GM12878 (cell line): ENCODE measurements around the gene GAB3. TPM values are rescaled to one million over a fixed set of nuclear protein-coding genes. Genes with fewer than 3 reads are reported as not detected.

Source experiments
- ATAC-seq: fragments of 200-7000 bp; cut with Tn5 transposase; 3 replicates; pipeline ENCODE4 v1.9.1; 2020; ENCODE audit warnings: mild to moderate bottlenecking, moderate library complexity
- BruUV-seq: library from RNA; stranded (reverse); fragments of 400-500 nt; replicated peaks from 2 replicates; lab custom pipeline; 2021; lab: Mats Ljungman, UMichigan
- CTCF ChIA-PET: fragments of 300-600 bp; sonication (Branson Sonifier 250); formaldehyde crosslinking; extraction: SDS; loops from one replicate; lab custom pipeline; 2021; ENCODE audit warnings: inconsistent platforms; lab: Yijun Ruan, JAX
- POLR2A ChIA-PET: fragments of 350-600 bp; formaldehyde crosslinking; extraction: SDS; loops from one replicate; lab custom pipeline; 2021; ENCODE audit warnings: inconsistent platforms; lab: Charles Lee
- RAD21 ChIA-PET: fragments of 300-600 bp; sonication (Branson Sonifier 250); formaldehyde crosslinking; loops from one replicate; lab custom pipeline; 2023; ENCODE audit warnings: antibody characterized with exemption; ENCODE audit not compliant: unreplicated experiment; lab: Charles Lee
- SMC1A ChIA-PET: fragments of 300-600 bp; sonication (Branson Sonifier 250); formaldehyde crosslinking; loops from one replicate; lab custom pipeline; 2023; ENCODE audit not compliant: unreplicated experiment, uncharacterized antibody; lab: Charles Lee
- DNase-seq: peaks from one replicate; pipeline ENCODE4 v3.0.0-alpha.2; 2011; ENCODE audit warnings: low read depth, low spot score
- FAIRE-seq: peaks from 3 replicates; lab custom pipeline; 2011; peaks lifted over from hg19 to GRCh38; lab: Jason Lieb, UNC
- H2AFZ ChIP-seq: 2 replicates; pipeline ENCODE4 v1.6.0; 2011; ENCODE audit warnings: low read depth, low read length, control low read depth; ENCODE audit not compliant: control insufficient read depth
- H3K27ac ChIP-seq: 2 replicates; pipeline ENCODE4 v1.5.1; 2011; ENCODE audit warnings: control low read depth; ENCODE audit not compliant: control insufficient read depth, insufficient read depth
- H3K27me3 ChIP-seq, 2 experiments: replicated peaks in 1 of 2; 2 replicates each; pipeline versions ENCODE4 v1.6.0 to v1.6.1; 2011; ENCODE audit warnings: low read length in 1 of 2; ENCODE audit not compliant: control insufficient read depth in 2 of 2, insufficient read depth in 2 of 2
- H3K36me3 ChIP-seq, 2 experiments: 2 replicates each; pipeline ENCODE4 v1.5.1; 2011; ENCODE audit warnings: low read length in 1 of 2; ENCODE audit not compliant: control insufficient read depth in 2 of 2, insufficient read depth in 2 of 2
- H3K4me1 ChIP-seq: 2 replicates; pipeline ENCODE4 v1.6.1; 2011; ENCODE audit warnings: mild to moderate bottlenecking, low read length, moderate library complexity, mixed read lengths; ENCODE audit not compliant: control insufficient read depth, insufficient read depth
- H3K4me2 ChIP-seq: 2 replicates; pipeline ENCODE4 v1.6.0; 2011; ENCODE audit warnings: control low read depth; ENCODE audit not compliant: control insufficient read depth, insufficient read depth
- H3K4me3 ChIP-seq: fragments of 200-600 bp; sonication (generic); 2 replicates; pipeline ENCODE4 v1.5.1; 2016
- H3K79me2 ChIP-seq: 2 replicates; pipeline ENCODE4 v1.6.0; 2011; ENCODE audit warnings: low read length; ENCODE audit not compliant: control insufficient read depth, insufficient read depth
- H3K9ac ChIP-seq: 2 replicates; pipeline ENCODE4 v1.8.0; 2011; ENCODE audit warnings: low read length, control low read depth, mixed read lengths; ENCODE audit not compliant: control insufficient read depth, insufficient read depth
- H3K9me3 ChIP-seq: replicated peaks from 3 replicates; pipeline ENCODE4 v1.5.1; 2011; ENCODE audit warnings: mild to moderate bottlenecking, low read length; ENCODE audit not compliant: control insufficient read depth, insufficient read depth
- H4K20me1 ChIP-seq: 2 replicates; pipeline ENCODE4 v1.6.0; 2011; ENCODE audit not compliant: control insufficient read depth, insufficient read depth
- EZH2 ChIP-seq: IDR thresholded peaks from 2 replicates; pipeline ENCODE4 v1.6.1; 2012; ENCODE audit warnings: low read depth, mild to moderate bottlenecking, control low read depth, inconsistent platforms, low read length, borderline replicate concordance; ENCODE audit not compliant: control insufficient read depth
- GABPA ChIP-seq: IDR thresholded peaks from 2 replicates; pipeline ENCODE4 v1.6.1; 2014; ENCODE audit warnings: antibody characterized with exemption, low read depth, mild to moderate bottlenecking, inconsistent platforms
- NR2C1 ChIP-seq: fragments of 450-650 bp; IDR thresholded peaks from 2 replicates; pipeline ENCODE4 v1.6.1; 2017; ENCODE audit warnings: antibody characterized with exemption, mild to moderate bottlenecking, moderate library complexity
- SMAD1 ChIP-seq: fragments of 450-650 bp; IDR thresholded peaks from 2 replicates; pipeline ENCODE4 v1.6.1; 2018; ENCODE audit warnings: mild to moderate bottlenecking, low read depth; ENCODE audit not compliant: partially characterized antibody
- SREBF1 ChIP-seq: IDR thresholded peaks from 2 replicates; pipeline ENCODE4 v1.6.1; 2012; ENCODE audit warnings: mild to moderate bottlenecking, low read length
- WGBS: methylation state at CpG from one replicate; pipeline ENCODE4 v1.1.6; 2016; ENCODE audit warnings: low lambda C conversion rate; ENCODE audit not compliant: insufficient replicate concordance, insufficient coverage; ENCODE audit errors: missing lambda C conversion rate; 5-methylcytosine and 5-hydroxymethylcytosine counted together
- in situ Hi-C: fragments of 300-500 bp; cut with MboI; formaldehyde crosslinking; loops from 9 replicates; pipeline ENCODE4 v1.14.3; 2018; ENCODE audit warnings: mixed read lengths
- intact Hi-C: fragments of 100-400 bp; cut with micrococcal nuclease; formaldehyde crosslinking; loops from one replicate; pipeline ENCODE4 v1.14.2; 2022; ENCODE audit not compliant: unreplicated experiment
- polyA plus RNA-seq, 11 experiments: library from polyadenylated mRNA; depleted of rRNA in 4 of 11; unstranded in 6 of 11; stranded (reverse) in 5 of 11; fragments of >200 nt; fragmentation: Nextera tagmentation in 4 of 11; fragmentation: Illumina TruSeq in 1 of 11; extraction: Ambion mirVana in 4 of 11; extraction: Trizol in 1 of 11; gene quantifications; 1 replicate in 1 of 11; 2 replicates in 10 of 11; pipeline versions ENCODE4 v1.2.1 to v1.2.3, GENCODE V29; 2011 to 2016; ENCODE audit warnings: inconsistent platforms in 2 of 11, missing spikeins in 2 of 11, low read depth in 1 of 11
- total RNA-seq, 4 experiments: library from RNA; depleted of rRNA in 3 of 4; stranded (reverse); fragments of >200 nt in 3 of 4; fragmentation: Illumina TruSeq in 1 of 4; extraction: Trizol in 1 of 4; gene quantifications; 2 replicates each; pipeline versions ENCODE4 v1.2.1 to v1.2.3, GENCODE V29; 2013 to 2021
- TF ChIP-seq, protein P1 (sequence below): fragments of 450-650 bp; IDR thresholded peaks from 2 replicates; pipeline ENCODE4 v1.6.1; 2017; ENCODE audit warnings: mild to moderate bottlenecking, low read depth, inconsistent platforms; ENCODE audit not compliant: poor library complexity, severe bottlenecking
- TF ChIP-seq, protein P2 (sequence below): fragments of 150-350 bp; IDR thresholded peaks from 2 replicates; pipeline ENCODE4 v1.6.1; 2016; ENCODE audit warnings: low read depth, low read length

GAB3 gene
- total and polyA plus RNA-seq, 10 of the 15 experiments (the other 5 are each of a cell fraction or from before 2014, with no cell fraction given) = 0.10 to 2.0 (median 0.85) TPM

DNA sequence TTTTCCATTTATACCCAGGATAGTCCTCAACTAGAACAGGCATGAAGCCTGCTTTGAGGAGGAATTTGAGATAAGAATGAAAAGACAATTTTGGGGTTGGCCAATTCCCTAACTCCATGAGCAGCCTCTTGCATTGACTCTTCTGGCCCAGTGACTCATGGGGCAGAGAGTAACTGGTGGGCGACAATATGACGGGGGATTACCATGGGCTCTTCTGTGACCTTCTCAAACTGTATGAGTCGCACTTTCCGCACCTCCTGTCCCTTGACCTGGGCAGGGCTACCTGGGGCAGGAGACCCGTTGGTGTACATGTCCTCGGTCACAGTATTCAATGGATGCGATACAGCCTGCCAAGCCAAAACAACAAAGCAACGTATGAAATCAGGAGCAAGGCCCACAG is 41.1 kb upstream of the GAB3 start:
- no TSS peak for BruUV-seq
- ChIA-PET POLR2A (no interaction called here), SMC1A (no interaction called here)
- no peak overlapping the region for H3K27ac ChIP-seq
- no peak for FAIRE-seq
- WGBS = 74% methylated on average over 8 of the region's 8 CpGs
- H4K20me1 ChIP-seq = no peaks in the 10 kb centered on the region
- TF ChIP-seq, protein P1, sequence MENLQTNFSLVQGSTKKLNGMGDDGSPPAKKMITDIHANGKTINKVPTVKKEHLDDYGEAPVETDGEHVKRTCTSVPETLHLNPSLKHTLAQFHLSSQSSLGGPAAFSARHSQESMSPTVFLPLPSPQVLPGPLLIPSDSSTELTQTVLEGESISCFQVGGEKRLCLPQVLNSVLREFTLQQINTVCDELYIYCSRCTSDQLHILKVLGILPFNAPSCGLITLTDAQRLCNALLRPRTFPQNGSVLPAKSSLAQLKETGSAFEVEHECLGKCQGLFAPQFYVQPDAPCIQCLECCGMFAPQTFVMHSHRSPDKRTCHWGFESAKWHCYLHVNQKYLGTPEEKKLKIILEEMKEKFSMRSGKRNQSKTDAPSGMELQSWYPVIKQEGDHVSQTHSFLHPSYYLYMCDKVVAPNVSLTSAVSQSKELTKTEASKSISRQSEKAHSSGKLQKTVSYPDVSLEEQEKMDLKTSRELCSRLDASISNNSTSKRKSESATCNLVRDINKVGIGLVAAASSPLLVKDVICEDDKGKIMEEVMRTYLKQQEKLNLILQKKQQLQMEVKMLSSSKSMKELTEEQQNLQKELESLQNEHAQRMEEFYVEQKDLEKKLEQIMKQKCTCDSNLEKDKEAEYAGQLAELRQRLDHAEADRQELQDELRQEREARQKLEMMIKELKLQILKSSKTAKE = no peak
- no peak for TF ChIP-seq EZH2
- TF ChIP-seq, protein P2, sequence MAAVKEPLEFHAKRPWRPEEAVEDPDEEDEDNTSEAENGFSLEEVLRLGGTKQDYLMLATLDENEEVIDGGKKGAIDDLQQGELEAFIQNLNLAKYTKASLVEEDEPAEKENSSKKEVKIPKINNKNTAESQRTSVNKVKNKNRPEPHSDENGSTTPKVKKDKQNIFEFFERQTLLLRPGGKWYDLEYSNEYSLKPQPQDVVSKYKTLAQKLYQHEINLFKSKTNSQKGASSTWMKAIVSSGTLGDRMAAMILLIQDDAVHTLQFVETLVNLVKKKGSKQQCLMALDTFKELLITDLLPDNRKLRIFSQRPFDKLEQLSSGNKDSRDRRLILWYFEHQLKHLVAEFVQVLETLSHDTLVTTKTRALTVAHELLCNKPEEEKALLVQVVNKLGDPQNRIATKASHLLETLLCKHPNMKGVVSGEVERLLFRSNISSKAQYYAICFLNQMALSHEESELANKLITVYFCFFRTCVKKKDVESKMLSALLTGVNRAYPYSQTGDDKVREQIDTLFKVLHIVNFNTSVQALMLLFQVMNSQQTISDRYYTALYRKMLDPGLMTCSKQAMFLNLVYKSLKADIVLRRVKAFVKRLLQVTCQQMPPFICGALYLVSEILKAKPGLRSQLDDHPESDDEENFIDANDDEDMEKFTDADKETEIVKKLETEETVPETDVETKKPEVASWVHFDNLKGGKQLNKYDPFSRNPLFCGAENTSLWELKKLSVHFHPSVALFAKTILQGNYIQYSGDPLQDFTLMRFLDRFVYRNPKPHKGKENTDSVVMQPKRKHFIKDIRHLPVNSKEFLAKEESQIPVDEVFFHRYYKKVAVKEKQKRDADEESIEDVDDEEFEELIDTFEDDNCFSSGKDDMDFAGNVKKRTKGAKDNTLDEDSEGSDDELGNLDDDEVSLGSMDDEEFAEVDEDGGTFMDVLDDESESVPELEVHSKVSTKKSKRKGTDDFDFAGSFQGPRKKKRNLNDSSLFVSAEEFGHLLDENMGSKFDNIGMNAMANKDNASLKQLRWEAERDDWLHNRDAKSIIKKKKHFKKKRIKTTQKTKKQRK = no peak
- TF ChIP-seq SREBF1 = no peak
- no peak for TF ChIP-seq GABPA
- no peak for TF ChIP-seq SMAD1
- TF ChIP-seq NR2C1 = no peak
- TF ChIP-seq, all 136 proteins: peak for 0
- ChIA-PET RAD21 (no interaction called here), CTCF (no interaction called here)
- Histone ChIP-seq H3K27me3 (no peaks in the 10 kb centered on the region), H3K4me1 (no peaks in the 10 kb centered on the region), H2AFZ (no peak overlapping the region), H3K9me3 (no peaks in the 10 kb centered on the region), H3K36me3 (no peaks in the 10 kb centered on the region), H3K9ac (no peak overlapping the region), H3K4me2 (no peak overlapping the region), H3K79me2 (no peaks in the 10 kb centered on the region), H3K4me3 (no peak overlapping the region)
- ATAC-seq (no peak), DNase-seq (no peak)
- intact Hi-C loops (no loop called here), in situ Hi-C loops (no loop called here)
